ENCODE measurements around the gene LRCOL1.

LRCOL1 gene

DNA sequence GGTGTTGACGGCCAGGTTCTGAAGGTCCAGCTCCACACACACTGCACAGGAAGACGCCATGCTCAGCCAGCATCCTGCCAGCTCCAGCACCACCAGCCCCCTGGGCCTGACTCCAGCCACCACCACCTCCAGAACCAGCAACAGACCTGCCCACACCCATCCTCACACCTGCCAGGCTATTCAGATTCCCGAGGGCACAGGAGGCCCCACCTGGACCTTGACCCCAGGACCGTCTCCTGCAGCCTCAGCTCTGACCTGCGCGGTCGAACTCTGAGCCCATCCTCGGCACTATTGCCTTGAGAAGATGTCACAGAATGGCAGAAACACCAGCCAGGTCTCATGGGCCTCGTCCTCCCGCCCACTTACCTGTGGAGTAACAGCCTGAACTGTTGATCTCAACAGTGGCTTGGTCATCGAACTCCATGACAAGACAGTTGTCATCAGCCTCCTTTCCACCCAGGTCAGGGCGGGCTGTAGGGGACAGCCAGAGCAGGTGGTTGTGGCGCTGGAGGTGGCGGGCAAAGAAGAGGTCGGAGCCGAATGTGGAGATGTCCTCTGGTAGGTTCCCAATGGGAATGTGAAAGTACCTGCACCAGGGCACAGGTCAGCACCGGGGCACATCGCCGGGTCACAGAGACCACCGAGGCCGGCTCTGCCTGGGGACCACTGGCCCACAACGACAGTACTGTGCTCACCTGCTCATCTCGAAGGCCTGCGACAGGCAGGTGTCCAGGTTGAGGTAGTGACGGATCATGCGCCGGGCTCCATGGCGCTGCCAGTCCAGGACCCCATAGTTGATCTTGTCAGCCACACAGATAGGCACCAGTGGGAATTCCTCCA lies 31.6 kb upstream of the LRCOL1 start:
- TF ChIP-seq, protein P1, sequence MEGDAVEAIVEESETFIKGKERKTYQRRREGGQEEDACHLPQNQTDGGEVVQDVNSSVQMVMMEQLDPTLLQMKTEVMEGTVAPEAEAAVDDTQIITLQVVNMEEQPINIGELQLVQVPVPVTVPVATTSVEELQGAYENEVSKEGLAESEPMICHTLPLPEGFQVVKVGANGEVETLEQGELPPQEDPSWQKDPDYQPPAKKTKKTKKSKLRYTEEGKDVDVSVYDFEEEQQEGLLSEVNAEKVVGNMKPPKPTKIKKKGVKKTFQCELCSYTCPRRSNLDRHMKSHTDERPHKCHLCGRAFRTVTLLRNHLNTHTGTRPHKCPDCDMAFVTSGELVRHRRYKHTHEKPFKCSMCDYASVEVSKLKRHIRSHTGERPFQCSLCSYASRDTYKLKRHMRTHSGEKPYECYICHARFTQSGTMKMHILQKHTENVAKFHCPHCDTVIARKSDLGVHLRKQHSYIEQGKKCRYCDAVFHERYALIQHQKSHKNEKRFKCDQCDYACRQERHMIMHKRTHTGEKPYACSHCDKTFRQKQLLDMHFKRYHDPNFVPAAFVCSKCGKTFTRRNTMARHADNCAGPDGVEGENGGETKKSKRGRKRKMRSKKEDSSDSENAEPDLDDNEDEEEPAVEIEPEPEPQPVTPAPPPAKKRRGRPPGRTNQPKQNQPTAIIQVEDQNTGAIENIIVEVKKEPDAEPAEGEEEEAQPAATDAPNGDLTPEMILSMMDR (IDR thresholded peaks at IDR 0.05; ENCODE audit: low read depth, low read length): no peak
- DNase-seq (ENCODE audit: low read depth in 2 of 2): no peak
- H3K4me3 ChIP-seq (replicated peaks in 1 of 2; ENCODE audit: low read depth in 2 of 2, low read length in 2 of 2): no peak overlapping the region

DNA sequence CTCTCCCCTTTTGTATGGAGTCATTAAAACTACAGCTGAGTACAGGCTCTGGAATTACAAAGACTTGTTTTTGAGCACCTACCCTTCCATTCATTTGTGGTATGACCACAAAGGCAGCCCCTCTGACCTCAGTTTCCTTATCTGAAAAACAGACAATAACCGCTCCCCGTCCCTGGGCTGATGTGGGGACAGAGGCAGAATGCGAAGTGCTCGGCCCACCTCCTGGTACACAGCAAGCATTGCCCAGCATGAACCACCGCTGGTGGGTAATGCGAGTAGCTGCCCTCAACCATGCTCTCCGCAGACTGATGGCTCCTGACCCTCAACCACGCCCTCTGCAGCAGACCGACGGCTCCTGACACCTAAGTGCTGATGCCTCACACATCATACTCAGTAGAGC lies 30.6 kb upstream of the LRCOL1 start:
- TF ChIP-seq, protein P1 (IDR thresholded peaks at IDR 0.05; ENCODE audit: low read depth, low read length): no peak
- no peak overlapping the region for H3K4me3 ChIP-seq (replicated peaks in 1 of 2; ENCODE audit: low read depth in 2 of 2, low read length in 2 of 2)
- DNase-seq (ENCODE audit: low read depth in 2 of 2): no peak

DNA sequence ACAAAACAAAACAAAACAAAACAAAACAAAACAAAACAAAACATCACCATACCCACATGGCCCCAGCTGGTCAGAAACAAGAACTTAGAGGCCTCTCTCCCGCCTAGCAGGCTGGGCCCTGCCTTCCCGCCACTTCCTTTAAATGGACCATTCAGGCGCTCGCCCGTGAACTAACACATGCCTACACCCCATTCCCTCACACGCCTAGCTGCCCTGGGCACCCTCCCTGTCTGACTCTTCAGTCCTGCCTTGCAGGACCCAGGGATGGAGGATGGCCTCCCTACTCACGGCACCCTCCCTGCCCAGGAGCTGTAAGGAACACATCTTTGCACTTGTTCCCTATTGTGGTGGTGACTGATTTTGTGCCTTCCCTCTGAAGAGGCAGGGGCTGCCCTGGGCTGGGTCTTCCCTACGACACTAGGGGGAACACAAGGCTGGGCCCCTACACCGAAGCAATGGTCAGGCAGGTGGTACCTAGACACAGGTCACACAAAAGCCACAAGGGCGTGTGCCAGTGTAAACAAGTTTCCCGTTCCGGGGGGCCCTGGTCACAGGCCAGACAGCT lies 29.7 kb upstream of the LRCOL1 start:
- TF ChIP-seq, protein P1 (IDR thresholded peaks at IDR 0.05; ENCODE audit: low read depth, low read length): no peak
- H3K4me3 ChIP-seq (replicated peaks in 1 of 2; ENCODE audit: low read depth in 2 of 2, low read length in 2 of 2): no peak overlapping the region
- no peak for DNase-seq (ENCODE audit: low read depth in 2 of 2)

DNA sequence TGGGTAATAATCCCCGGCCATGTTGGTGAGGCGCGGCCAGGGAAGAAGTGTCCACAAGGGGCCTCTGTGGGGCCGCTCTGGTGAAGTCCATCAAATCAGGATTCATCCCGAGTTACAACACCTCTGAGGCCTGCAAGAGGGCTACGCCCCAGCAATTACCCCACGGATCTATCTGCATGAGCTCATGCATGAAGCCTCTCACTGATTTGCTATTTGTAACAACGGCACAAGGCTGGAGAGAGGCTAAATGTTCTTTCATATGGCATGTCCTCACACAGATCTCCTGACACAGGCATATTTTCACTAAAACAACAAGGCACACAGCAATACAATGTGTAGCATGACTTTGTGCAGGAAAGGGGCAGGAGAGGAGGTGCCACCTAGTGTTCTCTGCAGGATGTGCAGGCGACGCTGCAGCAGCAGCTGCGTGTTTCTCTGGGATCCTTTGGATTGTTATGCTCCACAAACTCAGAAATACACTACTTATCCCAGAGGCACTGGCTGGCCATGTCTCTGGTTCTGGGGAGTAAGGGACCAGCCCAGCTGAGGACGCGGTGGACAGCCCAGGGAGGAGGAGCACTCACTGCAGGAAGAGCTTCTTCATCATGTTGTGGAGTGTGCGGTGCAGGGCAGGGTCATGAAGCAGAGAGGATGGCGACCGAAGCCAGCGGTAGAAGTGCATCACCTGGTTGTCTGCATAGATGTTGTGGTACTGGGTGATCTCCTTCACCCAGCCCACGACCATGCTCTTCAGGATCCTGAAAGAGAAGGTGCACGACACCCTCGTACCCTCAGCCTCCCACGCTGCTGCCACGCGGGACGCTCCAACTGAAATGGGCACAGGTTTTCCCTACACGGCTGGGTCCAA lies 28.4 kb upstream of the LRCOL1 start:
- peak; percentile 67 to 69 for DNase-seq (ENCODE audit: low read depth in 2 of 2)
- TF ChIP-seq, protein P1 (IDR thresholded peaks at IDR 0.05; ENCODE audit: low read depth, low read length): peak; percentile 94
- no peak overlapping the region for H3K4me3 ChIP-seq (replicated peaks in 1 of 2; ENCODE audit: low read depth in 2 of 2, low read length in 2 of 2)

DNA sequence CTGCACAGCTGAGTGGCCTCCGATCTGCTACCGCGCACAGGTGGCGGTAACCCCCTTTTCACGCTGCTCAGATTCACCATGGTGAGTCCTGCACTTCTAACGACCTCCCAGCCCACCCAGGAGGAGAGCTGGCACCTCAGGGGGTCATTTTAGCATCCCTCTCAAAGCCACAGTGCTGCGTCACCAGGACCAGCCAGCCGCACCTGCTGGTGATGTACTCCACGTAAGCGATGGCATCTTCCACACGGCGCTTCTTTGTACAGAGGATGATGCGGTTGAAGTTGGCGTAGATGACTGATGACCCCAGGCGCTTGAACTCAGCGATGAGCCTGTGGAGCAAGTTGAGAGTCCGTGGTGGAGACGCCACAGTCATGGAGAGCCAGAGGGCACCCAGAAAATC lies 27.4 kb upstream of the LRCOL1 start:
- H3K4me3 ChIP-seq (replicated peaks in 1 of 2; ENCODE audit: low read depth in 2 of 2, low read length in 2 of 2): no peak overlapping the region
- no peak for DNase-seq (ENCODE audit: low read depth in 2 of 2)
- TF ChIP-seq, protein P1 (IDR thresholded peaks at IDR 0.05; ENCODE audit: low read depth, low read length): no peak

DNA sequence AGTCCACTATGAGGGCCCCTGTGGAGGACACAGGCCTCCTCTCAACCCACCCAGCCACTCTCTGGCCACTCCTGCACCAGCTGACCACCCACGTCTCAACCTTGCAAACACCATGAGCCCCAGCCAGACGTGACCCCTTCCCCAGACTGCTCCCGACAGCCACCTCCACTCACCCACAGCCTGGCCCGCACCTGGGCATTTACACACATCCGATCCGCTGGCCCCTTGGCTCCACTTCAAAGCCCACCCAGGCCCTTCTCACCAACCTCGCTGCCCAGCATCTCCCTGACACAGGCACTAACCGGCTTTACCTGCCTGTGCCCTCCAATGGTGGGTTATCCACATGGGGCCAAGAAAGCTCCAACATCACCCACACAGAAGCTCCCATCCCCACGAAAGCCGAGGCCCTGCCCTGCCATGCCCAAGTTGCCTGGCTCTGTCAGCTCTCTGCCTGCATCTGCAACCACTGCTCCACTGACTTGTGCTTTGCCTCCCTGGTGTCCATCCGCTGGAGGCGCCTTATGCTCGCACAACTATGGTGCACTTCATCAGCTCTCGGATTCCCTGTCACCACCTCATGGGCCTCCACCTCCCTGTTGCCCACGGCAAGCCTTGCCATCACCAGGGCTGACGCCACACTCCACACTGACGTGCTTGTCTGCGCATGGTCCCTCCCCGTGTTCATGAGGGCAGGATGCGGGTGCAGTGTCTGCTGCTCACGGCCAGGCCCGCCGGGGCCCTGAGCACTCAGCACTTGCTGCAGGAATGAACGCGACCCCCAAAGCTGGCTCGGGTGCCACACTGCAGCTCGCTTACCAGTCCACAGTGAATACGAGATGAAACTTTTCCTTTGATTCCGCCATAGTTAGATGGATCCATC lies 24.9 kb upstream of the LRCOL1 start:
- DNase-seq (ENCODE audit: low read depth in 2 of 2): no peak
- H3K4me3 ChIP-seq (replicated peaks in 1 of 2; ENCODE audit: low read depth in 2 of 2, low read length in 2 of 2): no peak overlapping the region
- TF ChIP-seq, protein P1 (IDR thresholded peaks at IDR 0.05; ENCODE audit: low read depth, low read length): no peak

Measured in cardiac fibroblast (primary cell).